K562 (cell line): ENCODE data around the gene RELCH. TPM values are rescaled to one million over a fixed set of nuclear protein-coding genes. Genes with fewer than 3 reads are reported as not detected.

Source experiments
- ATAC-seq: fragments of 200-7000 bp; cut with Tn5 transposase; 3 replicates; pipeline ENCODE4 v1.9.1; 2020; ENCODE audit warnings: moderate library complexity
- BruUV-seq: library from RNA; stranded (reverse); fragments of 400-500 nt; replicated peaks from 2 replicates; lab custom pipeline; 2021; lab: Mats Ljungman, UMichigan
- CTCF ChIA-PET: fragments of 300-600 bp; formaldehyde crosslinking; extraction: SDS; loops from one replicate; lab custom pipeline; 2021; ENCODE audit warnings: low intra/inter-chr PET ratio; lab: Yijun Ruan, JAX
- POLR2A ChIA-PET: fragments of 300-600, 350-650 bp; sonication (Branson Sonifier 250); formaldehyde crosslinking; extraction: SDS; loops from one replicate; lab custom pipeline; 2021; ENCODE audit warnings: antibody characterized with exemption, inconsistent platforms; lab: Yijun Ruan, JAX
- DNase-seq, 4 experiments: peaks; one replicate each; pipeline versions ENCODE4 v3.0.0 to v3.0.0-alpha.2; 2011 to 2018; ENCODE audit warnings: low spot score in 3 of 4, mixed read lengths in 3 of 4; ENCODE audit errors: extremely low read depth in 1 of 4
- FAIRE-seq: peaks from 2 replicates; lab custom pipeline; 2011; peaks lifted over from hg19 to GRCh38; lab: Jason Lieb, UNC
- H2AFZ ChIP-seq: 2 replicates; pipeline ENCODE4 v1.6.0; 2011; ENCODE audit warnings: low read depth, low read length, control low read depth, inconsistent platforms
- H3K27ac ChIP-seq: fragments of 200-600 bp; 3 replicates; pipeline ENCODE4 v1.8.0; 2011; ENCODE audit warnings: low read depth, mild to moderate bottlenecking, control low read depth, inconsistent platforms, low read length, moderate library complexity, mixed read lengths; ENCODE audit errors: extremely low read depth
- H3K27me3 ChIP-seq, 2 experiments: fragments of 300-600 bp in 1 of 2; 2 replicates in 1 of 2; 3 replicates in 1 of 2; pipeline versions ENCODE4 v1.6.0 to v1.8.0; 2011; ENCODE audit warnings: inconsistent platforms in 2 of 2, low read length in 2 of 2, mild to moderate bottlenecking in 1 of 2, mixed read lengths in 1 of 2, moderate library complexity in 1 of 2; ENCODE audit not compliant: control insufficient read depth in 2 of 2, insufficient read depth in 2 of 2
- H3K36me3 ChIP-seq: fragments of 300-600 bp; 3 replicates; pipeline ENCODE4 v1.8.0; 2011; ENCODE audit warnings: mild to moderate bottlenecking, low read length, inconsistent platforms; ENCODE audit not compliant: control insufficient read depth, insufficient read depth
- H3K4me1 ChIP-seq, 2 experiments: fragments of 200-600 bp in 1 of 2; replicated peaks in 1 of 2; 2 replicates in 1 of 2; 3 replicates in 1 of 2; pipeline versions ENCODE4 v1.5.1 to v1.8.0; 2011; ENCODE audit warnings: inconsistent platforms in 2 of 2, low read length in 2 of 2, mild to moderate bottlenecking in 1 of 2, mixed read lengths in 1 of 2, moderate library complexity in 1 of 2; ENCODE audit not compliant: control insufficient read depth in 2 of 2, insufficient read depth in 2 of 2
- H3K4me2 ChIP-seq: 2 replicates; pipeline ENCODE4 v1.6.1; 2011; ENCODE audit warnings: low read length, control low read depth, inconsistent platforms, mixed read lengths; ENCODE audit not compliant: insufficient read depth
- H3K4me3 ChIP-seq: fragments of 200-600 bp; sonication (generic), shearing (Covaris generic); 2 replicates; pipeline ENCODE4 v1.5.1; 2016; ENCODE audit warnings: control low read depth, inconsistent platforms
- H3K79me2 ChIP-seq: fragments of 200-600 bp; 3 replicates; pipeline ENCODE4 v1.8.0; 2011; ENCODE audit warnings: low read length, inconsistent platforms; ENCODE audit not compliant: control insufficient read depth, insufficient read depth
- H3K9ac ChIP-seq, 2 experiments: 2 replicates each; pipeline versions ENCODE4 v1.6.0 to v1.6.1; 2011; ENCODE audit warnings: low read depth in 2 of 2, low read length in 2 of 2, control low read depth in 1 of 2, inconsistent platforms in 1 of 2, mild to moderate bottlenecking in 1 of 2, mixed read lengths in 1 of 2; ENCODE audit not compliant: insufficient read depth in 1 of 2
- H3K9me1 ChIP-seq: one replicate; pipeline ENCODE4 v1.6.0; 2011; ENCODE audit warnings: inconsistent platforms, mild to moderate bottlenecking, low read length, moderate library complexity; ENCODE audit not compliant: control insufficient read depth, insufficient read depth
- H3K9me3 ChIP-seq: replicated peaks from 2 replicates; pipeline ENCODE4 v1.5.1; 2011; ENCODE audit warnings: low read depth, low read length, inconsistent platforms; ENCODE audit not compliant: control insufficient read depth, insufficient read depth
- H4K20me1 ChIP-seq: replicated peaks from 2 replicates; pipeline ENCODE4 v1.6.1; 2011; ENCODE audit warnings: low read length, inconsistent platforms, mixed read lengths; ENCODE audit not compliant: control insufficient read depth, insufficient read depth
- BMI1 ChIP-seq: fragments of 150-350 bp; IDR thresholded peaks from 2 replicates; pipeline ENCODE4 v1.6.1; 2014; ENCODE audit warnings: low read length
- CCAR2 ChIP-seq: fragments of 200-400 bp; formaldehyde crosslinking; IDR thresholded peaks from 2 replicates; pipeline ENCODE4 v1.6.1; 2017; ENCODE audit warnings: mild to moderate bottlenecking, low read depth, low read length
- ESRRB ChIP-seq: fragments of 250-450 bp; sonication (Bioruptor Pico); IDR thresholded peaks from 2 replicates; pipeline ENCODE4 v1.5.0; 2020; ENCODE audit warnings: mild to moderate bottlenecking, moderate library complexity, borderline replicate concordance
- KLF6 ChIP-seq: fragments of 250-450 bp; sonication (Bioruptor Pico); IDR thresholded peaks from 2 replicates; pipeline ENCODE4 v1.4.0; 2020; ENCODE audit warnings: mild to moderate bottlenecking, moderate library complexity, borderline replicate concordance
- NELFE ChIP-seq: IDR thresholded peaks from 2 replicates; pipeline ENCODE4 v1.6.1; 2011; ENCODE audit warnings: mild to moderate bottlenecking; ENCODE audit not compliant: insufficient read depth, insufficient read length
- SPI1 ChIP-seq: IDR thresholded peaks from 2 replicates; pipeline ENCODE4 v1.6.1; 2011; ENCODE audit warnings: low read depth, low read length, control low read depth, borderline replicate concordance
- ZNF146 ChIP-seq: IDR thresholded peaks from one replicate; pipeline ENCODE4 v1.6.1; 2018; ENCODE audit warnings: missing compliant biosample characterization; ENCODE audit not compliant: unreplicated experiment
- ZNF253 ChIP-seq: fragments of 250-450 bp; sonication (Bioruptor Pico); conservative IDR thresholded peaks from 2 replicates; pipeline ENCODE4 v1.6.1; 2021; ENCODE audit warnings: mild to moderate bottlenecking
- ZNF263 ChIP-seq: sonication (generic); formaldehyde crosslinking; IDR thresholded peaks from 2 replicates; pipeline ENCODE4 v1.8.0; 2022; ENCODE audit warnings: mild to moderate bottlenecking, missing genetic modification reagents, borderline replicate concordance
- ZNF395 ChIP-seq: fragments of 200-800 bp; sonication (Bioruptor generic); IDR thresholded peaks from 2 replicates; pipeline ENCODE4 v1.6.1; 2017; ENCODE audit warnings: missing genetic modification characterization, missing compliant biosample characterization
- ZNF75A ChIP-seq: fragments of 450-650 bp; formaldehyde crosslinking; IDR thresholded peaks from 2 replicates; pipeline ENCODE4 v1.4.0; 2020; ENCODE audit warnings: mild to moderate bottlenecking
- WGBS: fragments of 100-300 bp; shearing (Covaris generic); methylation state at CpG from one replicate; pipeline ENCODE4 v1.1.6; 2016; ENCODE audit warnings: low coverage, mixed read lengths; ENCODE audit not compliant: insufficient coverage; ENCODE audit errors: missing lambda C conversion rate; 5-methylcytosine and 5-hydroxymethylcytosine counted together
- in situ Hi-C: fragments of 300-500 bp; cut with MboI; formaldehyde crosslinking; loops from 4 replicates; pipeline ENCODE4 v1.15.0; 2018; ENCODE audit warnings: inconsistent platforms, mixed read lengths
- intact Hi-C: fragments of 100-400 bp; cut with micrococcal nuclease; formaldehyde crosslinking; loops from 2 replicates; pipeline ENCODE4 v1.14.2; 2022
- polyA plus RNA-seq, 8 experiments: library from polyadenylated mRNA; depleted of rRNA in 4 of 8; stranded (reverse) in 5 of 8; unstranded in 3 of 8; fragments of >200 nt; fragmentation: Nextera tagmentation in 2 of 8; fragmentation: Illumina TruSeq in 1 of 8; extraction: Ambion mirVana in 2 of 8; extraction: Trizol in 1 of 8; gene quantifications; 2 replicates each; pipeline versions ENCODE4 v1.2.1 to v1.2.3, GENCODE V29; 2011 to 2014; ENCODE audit warnings: inconsistent platforms in 1 of 8, missing spikeins in 1 of 8
- total RNA-seq, 7 experiments: library from RNA; depleted of rRNA in 6 of 7; stranded (reverse); fragments of >200 nt in 6 of 7; fragmentation: Illumina TruSeq in 2 of 7; extraction: Trizol in 2 of 7; gene quantifications; 2 replicates each; pipeline versions ENCODE4 v1.2.1 to v1.2.3, GENCODE V29; 2011 to 2021; ENCODE audit warnings: low replicate concordance in 1 of 7
- TF ChIP-seq, protein P1 (sequence below): fragments of 450-650 bp; IDR thresholded peaks from 2 replicates; pipeline ENCODE4 v1.6.1; 2016
- TF ChIP-seq, protein P2 (sequence below), 3 experiments: IDR thresholded peaks in 2 of 3; conservative IDR thresholded peaks in 1 of 3; 2 replicates each; pipeline ENCODE4 v1.5.1; 2011 to 2012; ENCODE audit warnings: low read length in 3 of 3, mild to moderate bottlenecking in 3 of 3, control low read depth in 2 of 3, improper control_type of control experiment in 1 of 3, inconsistent platforms in 1 of 3, low read depth in 1 of 3, mixed read lengths in 1 of 3, moderate library complexity in 1 of 3; ENCODE audit not compliant: insufficient read depth in 2 of 3
- TF ChIP-seq, protein P3 (sequence below): fragments of 450-650 bp; formaldehyde crosslinking; IDR thresholded peaks from 2 replicates; pipeline ENCODE4 v1.4.0; 2020; ENCODE audit warnings: mild to moderate bottlenecking
- TF ChIP-seq, protein P4 (sequence below): sonication (generic); formaldehyde crosslinking; IDR thresholded peaks from 2 replicates; pipeline ENCODE4 v1.8.0; 2023; ENCODE audit warnings: mild to moderate bottlenecking, missing genetic modification reagents

Gene RELCH
- total and polyA plus RNA-seq, 9 of the 15 experiments (the other 6 are each of a cell fraction or from before 2014, with no cell fraction given), result 1.4 to 13.6 (median 7.6) TPM

DNA sequence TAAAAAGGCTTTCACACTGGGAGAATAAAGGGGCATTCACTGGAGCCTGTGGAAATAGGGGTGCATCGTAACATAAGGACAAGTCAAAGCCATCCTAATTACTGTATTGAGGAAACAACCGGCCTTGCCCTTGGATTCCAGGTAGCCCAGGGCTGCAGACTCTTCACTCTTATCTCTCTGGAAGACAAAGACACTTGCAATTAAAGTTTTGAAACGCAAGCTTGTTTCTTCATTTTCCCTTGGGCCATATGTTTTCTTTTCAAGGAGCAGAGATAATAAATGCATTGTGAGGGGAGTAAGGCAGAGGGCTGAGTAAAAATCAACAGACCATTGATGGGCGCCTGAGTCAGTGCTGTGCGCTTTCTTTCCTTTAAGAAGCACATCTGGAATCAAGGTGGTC lies 149.6 kb downstream of the RELCH start:
- Histone ChIP-seq H3K4me1 (no peaks in the 10 kb centered on the region; a peak in 1 of 5 replicates), H3K4me2 (no peak overlapping the region), H3K79me2 (no peaks in the 10 kb centered on the region), H3K9ac (no peak overlapping the region), H3K9me3 (no peaks in the 10 kb centered on the region), H3K9me1 (no peaks in the 10 kb centered on the region), H3K36me3 (no peaks in the 10 kb centered on the region), H3K27me3 (peaks cover 22 to 42% of the 10 kb centered on the region in 2 experiments), H2AFZ (no peak overlapping the region), H3K27ac (no peak overlapping the region), H3K4me3 (no peak overlapping the region), H4K20me1 (peaks cover 8% of the 10 kb centered on the region; the same call in 1 of the 2 replicates)
- ChIA-PET POLR2A (no interaction called here), CTCF (no interaction called here)
- FAIRE-seq (no peak), ATAC-seq (no peak), DNase-seq (no peak)
- in situ Hi-C loops (no loop called here), intact Hi-C loops (no loop called here)
- BruUV-seq, result no TSS peak
- 8% methylated on average over 5 of the region's 5 CpGs for WGBS
- no peak for TF ChIP-seq CCAR2
- TF ChIP-seq, protein P1, sequence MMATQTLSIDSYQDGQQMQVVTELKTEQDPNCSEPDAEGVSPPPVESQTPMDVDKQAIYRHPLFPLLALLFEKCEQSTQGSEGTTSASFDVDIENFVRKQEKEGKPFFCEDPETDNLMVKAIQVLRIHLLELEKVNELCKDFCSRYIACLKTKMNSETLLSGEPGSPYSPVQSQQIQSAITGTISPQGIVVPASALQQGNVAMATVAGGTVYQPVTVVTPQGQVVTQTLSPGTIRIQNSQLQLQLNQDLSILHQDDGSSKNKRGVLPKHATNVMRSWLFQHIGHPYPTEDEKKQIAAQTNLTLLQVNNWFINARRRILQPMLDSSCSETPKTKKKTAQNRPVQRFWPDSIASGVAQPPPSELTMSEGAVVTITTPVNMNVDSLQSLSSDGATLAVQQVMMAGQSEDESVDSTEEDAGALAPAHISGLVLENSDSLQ, result no peak
- TF ChIP-seq NELFE, result no peak
- TF ChIP-seq, protein P2, sequence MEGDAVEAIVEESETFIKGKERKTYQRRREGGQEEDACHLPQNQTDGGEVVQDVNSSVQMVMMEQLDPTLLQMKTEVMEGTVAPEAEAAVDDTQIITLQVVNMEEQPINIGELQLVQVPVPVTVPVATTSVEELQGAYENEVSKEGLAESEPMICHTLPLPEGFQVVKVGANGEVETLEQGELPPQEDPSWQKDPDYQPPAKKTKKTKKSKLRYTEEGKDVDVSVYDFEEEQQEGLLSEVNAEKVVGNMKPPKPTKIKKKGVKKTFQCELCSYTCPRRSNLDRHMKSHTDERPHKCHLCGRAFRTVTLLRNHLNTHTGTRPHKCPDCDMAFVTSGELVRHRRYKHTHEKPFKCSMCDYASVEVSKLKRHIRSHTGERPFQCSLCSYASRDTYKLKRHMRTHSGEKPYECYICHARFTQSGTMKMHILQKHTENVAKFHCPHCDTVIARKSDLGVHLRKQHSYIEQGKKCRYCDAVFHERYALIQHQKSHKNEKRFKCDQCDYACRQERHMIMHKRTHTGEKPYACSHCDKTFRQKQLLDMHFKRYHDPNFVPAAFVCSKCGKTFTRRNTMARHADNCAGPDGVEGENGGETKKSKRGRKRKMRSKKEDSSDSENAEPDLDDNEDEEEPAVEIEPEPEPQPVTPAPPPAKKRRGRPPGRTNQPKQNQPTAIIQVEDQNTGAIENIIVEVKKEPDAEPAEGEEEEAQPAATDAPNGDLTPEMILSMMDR (IDR thresholded peaks at IDR 0.05 in 2 of 3, conservative IDR thresholded peaks at IDR 0.05 in 1 of 3; ENCODE audit: insufficient read depth in 2 of 3, low read depth in 1 of 3, low read length in 3 of 3), result no peak
- TF ChIP-seq, protein P3, sequence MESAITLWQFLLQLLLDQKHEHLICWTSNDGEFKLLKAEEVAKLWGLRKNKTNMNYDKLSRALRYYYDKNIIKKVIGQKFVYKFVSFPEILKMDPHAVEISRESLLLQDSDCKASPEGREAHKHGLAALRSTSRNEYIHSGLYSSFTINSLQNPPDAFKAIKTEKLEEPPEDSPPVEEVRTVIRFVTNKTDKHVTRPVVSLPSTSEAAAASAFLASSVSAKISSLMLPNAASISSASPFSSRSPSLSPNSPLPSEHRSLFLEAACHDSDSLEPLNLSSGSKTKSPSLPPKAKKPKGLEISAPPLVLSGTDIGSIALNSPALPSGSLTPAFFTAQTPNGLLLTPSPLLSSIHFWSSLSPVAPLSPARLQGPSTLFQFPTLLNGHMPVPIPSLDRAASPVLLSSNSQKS, result no peak
- TF ChIP-seq, protein P4, sequence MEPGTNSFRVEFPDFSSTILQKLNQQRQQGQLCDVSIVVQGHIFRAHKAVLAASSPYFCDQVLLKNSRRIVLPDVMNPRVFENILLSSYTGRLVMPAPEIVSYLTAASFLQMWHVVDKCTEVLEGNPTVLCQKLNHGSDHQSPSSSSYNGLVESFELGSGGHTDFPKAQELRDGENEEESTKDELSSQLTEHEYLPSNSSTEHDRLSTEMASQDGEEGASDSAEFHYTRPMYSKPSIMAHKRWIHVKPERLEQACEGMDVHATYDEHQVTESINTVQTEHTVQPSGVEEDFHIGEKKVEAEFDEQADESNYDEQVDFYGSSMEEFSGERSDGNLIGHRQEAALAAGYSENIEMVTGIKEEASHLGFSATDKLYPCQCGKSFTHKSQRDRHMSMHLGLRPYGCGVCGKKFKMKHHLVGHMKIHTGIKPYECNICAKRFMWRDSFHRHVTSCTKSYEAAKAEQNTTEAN (CRISPR knock-in tag), result no peak
- no peak for TF ChIP-seq SPI1
- TF ChIP-seq ZNF395 (CRISPR knock-in tag), result no peak
- TF ChIP-seq ZNF263 (CRISPR knock-in tag), result no peak
- TF ChIP-seq ZNF75A (CRISPR knock-in tag), result no peak
- no peak for TF ChIP-seq BMI1
- TF ChIP-seq ZNF253, result no peak
- TF ChIP-seq ESRRB (CRISPR knock-in tag), result no peak
- no peak for TF ChIP-seq KLF6 (CRISPR knock-in tag)
- no peak for TF ChIP-seq ZNF146 (CRISPR knock-in tag)
